Small intestine (tissue), 7 donors: ENCODE results near the gene EQTN. TPM values are rescaled to one million over a fixed set of nuclear protein-coding genes. Genes with fewer than 3 reads are reported as not detected.

Experiments
- DNase-seq, 2 donors: peaks; one replicate each; pipeline versions ENCODE4 v3.0.0 to v3.0.0-alpha.2; 2013
- FAIRE-seq: peaks from 2 replicates; lab custom pipeline; 2012; peaks lifted over from hg19 to GRCh38; lab: Jason Lieb, UNC
- H3K27ac ChIP-seq, 3 donors: one replicate each; pipeline ENCODE4 v1.5.1; 2013; ENCODE audit warnings: low read length in 2 of 3, mild to moderate bottlenecking in 2 of 3, control low read depth in 1 of 3, inconsistent platforms in 1 of 3, low read depth in 1 of 3, moderate library complexity in 1 of 3
- H3K27me3 ChIP-seq, 3 donors: one replicate each; pipeline ENCODE4 v1.6.1; 2013; ENCODE audit warnings: low read length in 3 of 3, inconsistent platforms in 1 of 3; ENCODE audit not compliant: control insufficient read depth in 3 of 3, insufficient read depth in 3 of 3
- H3K36me3 ChIP-seq, 3 donors: one replicate each; pipeline ENCODE4 v1.6.1; 2013; ENCODE audit warnings: low read length in 3 of 3, inconsistent platforms in 1 of 3, low read depth in 1 of 3, mild to moderate bottlenecking in 1 of 3, moderate library complexity in 1 of 3; ENCODE audit not compliant: control insufficient read depth in 3 of 3, insufficient read depth in 2 of 3
- H3K4me1 ChIP-seq, 3 donors: one replicate each; pipeline ENCODE4 v1.6.1; 2013; ENCODE audit warnings: low read length in 2 of 3, inconsistent platforms in 1 of 3, low read depth in 1 of 3, mild to moderate bottlenecking in 1 of 3, moderate library complexity in 1 of 3; ENCODE audit not compliant: control insufficient read depth in 3 of 3, insufficient read depth in 2 of 3
- H3K4me3 ChIP-seq, 3 donors: one replicate each; pipeline ENCODE4 v1.5.1; 2013; ENCODE audit warnings: low read length in 3 of 3, control low read depth in 1 of 3, inconsistent platforms in 1 of 3, low read depth in 1 of 3, mild to moderate bottlenecking in 1 of 3, moderate library complexity in 1 of 3
- H3K9me3 ChIP-seq, 2 donors: one replicate each; pipeline ENCODE4 v1.6.1; 2013; ENCODE audit warnings: low read depth in 1 of 2, low read length in 1 of 2; ENCODE audit not compliant: control insufficient read depth in 2 of 2, insufficient read depth in 1 of 2
- WGBS, 3 donors: extraction: QIAGEN DNeasy Blood & Tissue Kit; methylation state at CpG; one replicate each; pipeline ENCODE4 v1.1.7; 2013; 5-methylcytosine and 5-hydroxymethylcytosine counted together
- polyA plus RNA-seq, 4 donors: library from polyadenylated mRNA; stranded (reverse) in 3 of 4; unstranded in 1 of 4; fragments of 200-250 nt in 3 of 4; fragments of 120-200 nt in 1 of 4; gene quantifications; one replicate each; pipeline versions ENCODE4 v1.2.1 to v1.2.3, GENCODE V29; 2013
- donor health status: healthy with polysubstance abuse.
- donor health status: control.
- donor health status: control.
- donor health status: Bipolar disorder and iron deficiency.
- donor health status: healthy.

The EQTN gene
- polyA plus RNA-seq, 4 donors = 0.10 to 0.30 TPM; not detected in 2

- peak; percentile 58 to 66 for DNase-seq
- FAIRE-seq = no peak
- WGBS, 3 donors = 9 to 47% (median 27%) methylated on average over 5 of the region's 5 CpGs
Measured at GRCh38 chr9:27337833-27338526, 41.0 kb upstream of the EQTN start.

GRCh38 chr9:27337236-27337635 is 40.3 kb upstream of the EQTN start:
- 82 to 97% (median 89%) methylated on average over 3 of the region's 3 CpGs for WGBS, 3 donors
- no peak for DNase-seq

More at GRCh38 chr9:27337833-27338526, 41.0 kb upstream of the EQTN start:
- peaks cover 0 to 4% of the 10 kb centered on the region in 2 donors for H3K9me3 ChIP-seq
- no peak overlapping the region for H3K4me3 ChIP-seq
- H3K27ac ChIP-seq = peak overlapping the region in 2 of 3 donors; percentile 15 to 56
- H3K4me1 ChIP-seq = peaks cover 0 to 29% (median 19%) of the 10 kb centered on the region in 3 donors
- peaks cover 0 to 38% (median 0%) of the 10 kb centered on the region in 3 donors for H3K36me3 ChIP-seq
- no peaks in the 10 kb centered on the region for H3K27me3 ChIP-seq

DNA sequence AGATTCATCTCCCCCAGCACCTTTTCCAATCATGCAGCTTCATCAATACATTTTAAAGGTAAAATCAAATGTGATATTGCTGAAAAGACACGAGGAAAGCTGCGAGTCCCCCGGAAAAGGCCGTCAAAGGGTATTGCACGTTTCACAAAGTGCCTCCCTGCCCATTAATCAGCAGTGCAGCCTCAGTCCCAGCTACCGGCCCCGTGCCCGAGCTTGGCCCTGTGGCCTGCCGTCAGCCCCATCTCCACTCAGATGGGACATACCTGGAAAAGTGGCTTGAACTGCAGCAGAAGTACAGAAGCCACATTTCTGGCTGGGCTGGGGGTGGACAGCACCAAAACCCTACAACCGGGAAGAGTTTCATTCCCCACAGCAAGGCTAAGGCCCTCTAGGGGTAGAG is 39.9 kb upstream of the EQTN start:
- DNase-seq (no peak), FAIRE-seq (no peak)
- peaks cover 0 to 41% (median 0%) of the 10 kb centered on the region in 3 donors for H3K36me3 ChIP-seq
- H3K27me3 ChIP-seq = no peaks in the 10 kb centered on the region
- no peak overlapping the region for H3K27ac ChIP-seq
- no peak overlapping the region for H3K4me3 ChIP-seq
- H3K4me1 ChIP-seq = peaks cover 0 to 26% (median 19%) of the 10 kb centered on the region in 3 donors
- WGBS, 3 donors = 93 to 98% (median 94%) methylated on average over 10 of the region's 10 CpGs
- no peaks in the 10 kb centered on the region for H3K9me3 ChIP-seq

More at GRCh38 chr9:27337236-27337635, 40.3 kb upstream of the EQTN start:
- FAIRE-seq = no peak
- Histone ChIP-seq H3K4me3 (no peak overlapping the region), H3K27ac (peak overlapping the region in 1 of 3 donors; percentile 15), H3K9me3 (peaks cover 0 to 2% of the 10 kb centered on the region in 2 donors), H3K4me1 (peaks cover 0 to 29% (median 19%) of the 10 kb centered on the region in 3 donors), H3K27me3 (no peaks in the 10 kb centered on the region), H3K36me3 (peaks cover 0 to 38% (median 0%) of the 10 kb centered on the region in 3 donors)

GRCh38 chr9:27336126-27336525 is 39.2 kb upstream of the EQTN start:
- no peak for DNase-seq
- WGBS, 3 donors = 92 to 95% (median 94%) methylated on average over 1 of the region's 1 CpG
- Histone ChIP-seq H3K4me1 (peaks cover 0 to 26% (median 19%) of the 10 kb centered on the region in 3 donors), H3K4me3 (no peak overlapping the region), H3K27me3 (no peaks in the 10 kb centered on the region), H3K9me3 (no peaks in the 10 kb centered on the region), H3K36me3 (peaks cover 0 to 45% (median 0%) of the 10 kb centered on the region in 3 donors), H3K27ac (no peak overlapping the region)
- no peak for FAIRE-seq

DNA sequence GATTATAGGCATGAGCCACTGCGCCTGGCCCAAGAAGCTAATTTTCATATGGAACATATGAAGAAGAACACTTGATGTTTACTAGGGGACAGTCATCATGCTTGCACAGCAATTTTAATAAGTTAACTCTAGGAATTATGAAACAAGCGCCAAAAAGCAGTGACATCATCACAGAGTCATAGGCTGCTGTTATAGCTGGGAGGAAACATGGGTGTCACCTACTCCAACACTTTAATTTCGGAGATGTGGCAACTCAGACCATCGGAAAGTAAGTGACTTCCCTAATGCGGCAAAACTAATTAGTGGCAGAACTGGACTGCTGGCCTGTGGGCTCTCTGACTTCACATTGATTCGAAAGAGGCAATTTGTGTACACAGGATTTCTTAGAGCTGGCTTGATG is 38.1 kb upstream of the EQTN start:
- H3K9me3 ChIP-seq = no peaks in the 10 kb centered on the region
- FAIRE-seq (no peak), DNase-seq (no peak)
- no peak overlapping the region for H3K4me3 ChIP-seq
- H3K27me3 ChIP-seq = no peaks in the 10 kb centered on the region
- peaks cover 0 to 45% (median 3%) of the 10 kb centered on the region in 3 donors for H3K36me3 ChIP-seq
- peaks cover 0 to 26% (median 19%) of the 10 kb centered on the region in 3 donors for H3K4me1 ChIP-seq
- H3K27ac ChIP-seq = no peak overlapping the region
- WGBS, 3 donors = 85 to 93% (median 88%) methylated on average over 6 of the region's 6 CpGs

DNA sequence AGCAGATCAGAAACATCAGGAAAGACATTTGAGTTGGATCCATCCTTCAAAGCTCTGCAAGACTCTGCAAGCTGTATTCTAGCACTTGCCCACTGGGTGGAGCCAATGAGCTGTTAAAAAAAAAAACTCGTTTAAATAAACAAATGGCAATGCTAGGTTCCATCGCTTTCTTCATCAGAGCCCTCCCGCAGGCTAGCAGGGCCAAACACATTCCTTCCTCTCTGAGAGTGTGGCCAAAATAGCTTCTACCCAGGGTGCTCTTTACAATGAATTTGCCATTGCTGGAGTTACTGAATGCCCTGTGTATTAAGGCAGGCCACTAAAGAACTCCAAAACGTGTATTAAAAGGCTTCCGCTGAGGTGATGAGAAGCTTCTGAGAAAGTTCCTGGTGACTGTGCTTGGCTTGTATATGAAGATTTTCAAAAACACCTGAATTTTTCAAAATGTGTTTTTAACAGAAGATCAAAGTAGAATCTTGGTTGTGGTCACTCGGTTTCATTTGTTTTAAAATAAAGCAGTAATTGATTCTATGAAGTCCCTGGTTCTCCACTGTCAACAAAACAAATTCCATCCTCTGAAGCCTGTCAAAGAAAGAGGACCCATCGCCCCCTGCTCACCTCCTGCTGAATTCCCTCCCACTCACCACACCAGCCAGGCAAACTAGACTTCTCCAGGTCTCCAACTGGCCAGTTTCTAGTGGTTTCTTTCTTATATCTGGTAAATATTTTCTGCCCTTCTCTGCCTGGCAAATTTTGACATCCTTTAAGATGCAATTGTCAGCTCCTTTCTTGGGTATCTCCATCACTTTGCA is 36.5 kb upstream of the EQTN start:
- Histone ChIP-seq H3K4me1 (peaks cover 0 to 18% (median 7%) of the 10 kb centered on the region in 3 donors), H3K36me3 (peaks cover 0 to 49% (median 5%) of the 10 kb centered on the region in 3 donors), H3K9me3 (no peaks in the 10 kb centered on the region), H3K27me3 (no peaks in the 10 kb centered on the region), H3K4me3 (no peak overlapping the region), H3K27ac (peak overlapping the region in 1 of 3 donors; percentile 35)
- FAIRE-seq (peak; percentile 77), DNase-seq (peak; percentile 81 to 85)
- WGBS, 3 donors = 39% methylated on average over 7 of the region's 7 CpGs

- FAIRE-seq (no peak), DNase-seq (no peak)
- 87 to 92% (median 87%) methylated on average over 4 of the region's 4 CpGs for WGBS, 3 donors
- no peaks in the 10 kb centered on the region for H3K27me3 ChIP-seq
- H3K4me1 ChIP-seq = peaks cover 0 to 6% (median 0%) of the 10 kb centered on the region in 3 donors
- H3K4me3 ChIP-seq = no peak overlapping the region
- H3K27ac ChIP-seq = no peak overlapping the region
- peaks cover 0 to 31% (median 5%) of the 10 kb centered on the region in 3 donors for H3K36me3 ChIP-seq
- H3K9me3 ChIP-seq = no peaks in the 10 kb centered on the region
Measured at GRCh38 chr9:27331393-27331792, 34.4 kb upstream of the EQTN start.

DNA sequence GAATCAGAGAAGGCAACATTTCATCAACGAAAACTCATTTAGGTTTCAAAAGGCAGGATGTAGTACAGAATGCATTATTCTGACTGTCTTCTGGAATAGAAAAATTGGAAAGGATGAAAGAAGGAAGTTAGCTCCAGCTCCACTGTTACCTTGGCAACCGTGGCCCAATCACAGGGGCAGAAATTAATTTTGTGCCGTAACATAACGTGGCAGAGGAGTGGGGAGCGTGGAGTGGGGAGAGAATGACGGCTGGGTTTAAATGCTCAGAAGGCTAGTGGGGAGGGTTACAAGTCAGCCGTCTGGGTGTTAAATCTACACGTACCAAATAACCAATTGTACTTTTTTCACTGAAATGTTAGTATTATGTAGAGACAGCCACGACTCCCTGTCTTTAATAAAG is 32.3 kb upstream of the EQTN start:
- Histone ChIP-seq H3K36me3 (peaks cover 0 to 29% (median 10%) of the 10 kb centered on the region in 3 donors), H3K4me1 (peaks cover 0 to 6% (median 0%) of the 10 kb centered on the region in 3 donors), H3K4me3 (no peak overlapping the region), H3K27ac (no peak overlapping the region), H3K27me3 (no peaks in the 10 kb centered on the region), H3K9me3 (peaks cover 0 to 9% of the 10 kb centered on the region in 2 donors)
- FAIRE-seq (no peak), DNase-seq (no peak)
- WGBS, 3 donors = 84 to 90% (median 86%) methylated on average over 9 of the region's 9 CpGs
